ENCODE data around the gene PPP4R4. TPM values are rescaled to one million over a fixed set of nuclear protein-coding genes. Genes with fewer than 3 reads are reported as not detected.
A peak's percentile ranks its signal among the peaks of the same experiment; 100 is the strongest.
"Not testable (repeated sequence)": the region's sequence is repeated elsewhere in the genome, so short reads cannot be mapped to it uniquely, and the experiment has no call there.

The PPP4R4 gene
- total and polyA plus RNA-seq, 8 donors = 0.19 to 1.3 (median 0.66) TPM

- Histone ChIP-seq H3K9me3 (no peaks in the 10 kb centered on the region), H3K4me1 (peaks cover 0 to 4% (median 4%) of the 10 kb centered on the region in 3 donors), H3K27me3 (no peaks in the 10 kb centered on the region), H3K4me3 (no peak overlapping the region), H3K36me3 (no peaks in the 10 kb centered on the region), H3K27ac (no peak overlapping the region)
- ATAC-seq (no peak), FAIRE-seq (no peak), DNase-seq (no peak)
- intact Hi-C loops (cut with DNase I) = no loop called here
- WGBS, 2 donors = 93 to 98% methylated on average over 3 of the region's 3 CpGs
- no peak for TF ChIP-seq CTCF (IDR thresholded peaks at IDR 0.05)
Measured at GRCh38 chr14:94292526-94292871, 118.4 kb downstream of the PPP4R4 start.

GRCh38 chr14:94292872-94293577, 118.9 kb downstream of the PPP4R4 start, which contains the start of gene SERPINA10:
SERPINA10 (minus strand) TSS chr14:94293268; CDS start chr14:94290593, 2,675 bp downstream.
- Histone ChIP-seq H3K27ac (no peak within 1 kb of the TSS), H3K4me3 (no peak within 1 kb of the TSS), H3K27me3 (no peaks in the 10 kb centered on the region), H3K9me3 (no peaks in the 10 kb centered on the region), H3K36me3 (no peaks in the 10 kb centered on the region), H3K4me1 (peaks cover 0 to 4% (median 4%) of the 10 kb centered on the region in 3 donors)
- TF ChIP-seq CTCF (IDR thresholded peaks at IDR 0.05) = no peak
- intact Hi-C loops (cut with DNase I) = no loop called here
- FAIRE-seq = no peak
- no peak for DNase-seq
- WGBS, 2 donors = 38 to 40% methylated on average over 10 of the region's 10 CpGs
- ATAC-seq = peak in 3 of 4 donors; percentile 66 to 79 (median 68)

- no peaks in the 10 kb centered on the region for H3K27me3 ChIP-seq
- TF ChIP-seq CTCF (IDR thresholded peaks at IDR 0.05) = no peak
- intact Hi-C loops (cut with DNase I) = no loop called here
- FAIRE-seq = no peak
- no peak for ATAC-seq
- H3K4me1 ChIP-seq = peaks cover 0 to 4% (median 4%) of the 10 kb centered on the region in 3 donors
- no peaks in the 10 kb centered on the region for H3K36me3 ChIP-seq
- DNase-seq = no peak
- no peak overlapping the region for H3K4me3 ChIP-seq
- no peak overlapping the region for H3K27ac ChIP-seq
- no peaks in the 10 kb centered on the region for H3K9me3 ChIP-seq
- WGBS, 2 donors = 60 to 63% methylated on average over 3 of the region's 3 CpGs
Measured at GRCh38 chr14:94293578-94293924, 119.4 kb downstream of the PPP4R4 start.

- Histone ChIP-seq H3K27me3 (no peaks in the 10 kb centered on the region), H3K27ac (no peak overlapping the region), H3K36me3 (no peaks in the 10 kb centered on the region), H3K9me3 (no peaks in the 10 kb centered on the region), H3K4me3 (no peak overlapping the region), H3K4me1 (peaks cover 0 to 4% (median 4%) of the 10 kb centered on the region in 3 donors)
- intact Hi-C loops (cut with DNase I) = no loop called here
- WGBS, 2 donors = 72 to 73% methylated on average over 9 of the region's 9 CpGs
- FAIRE-seq (no peak), ATAC-seq (no peak), DNase-seq (no peak)
- TF ChIP-seq CTCF (IDR thresholded peaks at IDR 0.05) = no peak
Measured at GRCh38 chr14:94295360-94296180, 121.4 kb downstream of the PPP4R4 start.

GRCh38 chr14:94296181-94296545, 122.0 kb downstream of the PPP4R4 start:
- intact Hi-C loops (cut with DNase I); H3K36me3 ChIP-seq: not testable (repeated sequence)

More at GRCh38 chr14:94296181-94296545, 122.0 kb downstream of the PPP4R4 start:
- not testable (repeated sequence) for FAIRE-seq, H3K4me1 ChIP-seq, H3K27me3 ChIP-seq, H3K4me3 ChIP-seq, ATAC-seq, H3K27ac ChIP-seq, H3K9me3 ChIP-seq, DNase-seq
- WGBS, 2 donors = 74 to 85% methylated on average over 4 of the region's 4 CpGs

Data from pancreas (tissue), 10 donors.